Activated CD4-positive, alpha-beta T cell treated with anti-CD3 and anti-CD28 coated beads for 36 hours (primary cell): ENCODE results near the gene MAN1C1. TPM values are rescaled to one million over a fixed set of nuclear protein-coding genes. Genes with fewer than 3 reads are reported as not detected.
"Not testable (repeated sequence)": the region's sequence is repeated elsewhere in the genome, so short reads cannot be mapped to it uniquely, and the experiment has no call there.

Experiments
- ATAC-seq: fragments of 200-7000 bp; cut with Tn5 transposase; one replicate; pipeline ENCODE4 v1.10.0; 2021; ENCODE audit warnings: mild to moderate bottlenecking, moderate library complexity
- CTCF ChIA-PET: fragments of 350-600 bp; sonication (Branson Sonifier 250); formaldehyde crosslinking; loops from one replicate; lab custom pipeline; 2021; ENCODE audit warnings: antibody characterized with exemption; lab: Charles Lee
- POLR2A ChIA-PET: fragments of 350-600 bp; sonication (Branson Sonifier 250); formaldehyde crosslinking; loops from one replicate; lab custom pipeline; 2021; ENCODE audit warnings: antibody characterized with exemption, inconsistent platforms; lab: Charles Lee
- DNase-seq: peaks from one replicate; pipeline ENCODE4 v3.0.0-alpha.2; 2020
- H3K27ac Mint-ChIP-seq: one replicate; pipeline ENCODE4 v1.8.0; 2021; ENCODE audit warnings: mixed read lengths
- H3K27me3 Mint-ChIP-seq: one replicate; pipeline ENCODE4 v1.8.0; 2021; ENCODE audit warnings: mixed read lengths
- H3K36me3 Mint-ChIP-seq: one replicate; pipeline ENCODE4 v1.8.0; 2021; ENCODE audit warnings: low read depth, mixed read lengths
- H3K4me1 Mint-ChIP-seq: one replicate; pipeline ENCODE4 v1.8.0; 2021; ENCODE audit warnings: mixed read lengths
- H3K4me3 Mint-ChIP-seq: one replicate; pipeline ENCODE4 v1.8.0; 2021; ENCODE audit warnings: mild to moderate bottlenecking, moderate library complexity, mixed read lengths
- H3K9me3 Mint-ChIP-seq: one replicate; pipeline ENCODE4 v1.8.0; 2021; ENCODE audit warnings: low read depth, mixed read lengths
- intact Hi-C, 2 experiments: fragments of 100-400 bp; cut with DNase I in 1 of 2; cut with micrococcal nuclease in 1 of 2; formaldehyde crosslinking; loops; one replicate each; pipeline versions ENCODE4 v1.14.2 to v1.15.1; 2022 to 2024; cut with DNase I, micrococcal nuclease
- total RNA-seq, 2 experiments: library from RNA; stranded (reverse); gene quantifications; one replicate each; pipeline ENCODE4 v1.2.3, GENCODE V29; 2021

Gene MAN1C1
- total RNA-seq, 2 experiments from 2014 or later: 10.0 to 10.1 TPM

DNA sequence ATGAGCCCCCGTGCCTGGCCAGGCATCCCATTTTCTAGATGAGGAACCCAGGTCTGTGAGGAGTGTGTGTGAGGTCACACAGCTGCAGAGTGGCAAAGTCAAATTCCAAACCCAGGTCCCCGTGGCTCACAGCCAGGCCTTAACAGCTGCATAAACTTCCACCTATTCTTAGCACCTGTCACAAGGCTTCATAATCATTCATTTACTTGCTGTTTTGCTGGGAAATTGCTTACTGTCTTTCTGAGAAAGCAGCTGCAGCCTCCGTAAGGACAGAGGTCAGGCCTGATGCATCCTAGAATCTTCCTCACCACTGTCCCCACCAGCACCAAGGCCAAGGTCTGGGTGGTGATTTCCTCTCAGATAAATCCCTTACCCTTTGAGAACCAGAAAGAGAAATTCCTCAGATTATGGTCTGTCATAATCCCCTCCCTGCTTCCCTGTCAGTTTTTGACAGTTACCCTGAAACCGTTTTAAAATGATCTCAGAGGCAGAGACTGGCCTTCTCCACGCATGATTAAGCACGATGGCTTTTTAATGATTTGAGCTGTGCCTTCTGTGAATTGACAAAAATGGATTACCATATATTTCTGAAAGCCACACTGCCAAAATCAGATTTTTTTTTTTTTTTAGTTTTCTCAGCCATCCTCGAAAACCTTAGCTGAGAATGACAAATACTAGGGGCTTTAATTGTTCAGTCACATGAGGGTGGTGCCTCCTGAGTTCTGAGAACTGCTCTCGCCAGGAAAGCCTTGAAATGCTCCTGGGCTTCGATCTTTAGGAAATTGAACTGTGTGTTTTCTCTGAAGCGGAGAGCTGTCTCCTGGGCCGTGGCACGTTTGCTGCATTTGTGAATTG, 113.4 kb downstream of the MAN1C1 start:
- ChIA-PET POLR2A (no interaction called here), CTCF (interaction anchor here (0.6 to 1.2 kb wide), 6 partner anchors 8 to 111 kb away, joined by 3 to 5 read pairs (median 3); no protein-coding TSS in a partner anchor)
- no peak overlapping the region for H3K27ac Mint-ChIP-seq
- H3K36me3 Mint-ChIP-seq: peaks cover 2% of the 10 kb centered on the region
- no peaks in the 10 kb centered on the region for H3K27me3 Mint-ChIP-seq
- no peak overlapping the region for H3K4me3 Mint-ChIP-seq
- H3K9me3 Mint-ChIP-seq: no peaks in the 10 kb centered on the region
- H3K4me1 Mint-ChIP-seq: peaks cover 64% of the 10 kb centered on the region
- intact Hi-C loops: loop anchor here (1.0 to 2.0 kb wide), 3 partner anchors 53 to 67 kb away; no protein-coding TSS in a partner anchor
- ATAC-seq: peak; percentile 9
- DNase-seq: no peak

- CTCF ChIA-PET: no interaction called here
- no peak for DNase-seq
- Mint-ChIP-seq H3K27ac (no peak overlapping the region), H3K9me3 (no peaks in the 10 kb centered on the region), H3K27me3 (no peaks in the 10 kb centered on the region), H3K4me3 (no peak overlapping the region), H3K4me1 (peaks cover 58% of the 10 kb centered on the region), H3K36me3 (peaks cover 2% of the 10 kb centered on the region)
- no peak for ATAC-seq
- intact Hi-C loops: loop anchor here (1.0 to 2.0 kb wide), 3 partner anchors 44 to 66 kb away; no protein-coding TSS in a partner anchor
- POLR2A ChIA-PET: no interaction called here
Observed at GRCh38 chr1:25731148-25731547, 114.6 kb downstream of the MAN1C1 start.

DNA sequence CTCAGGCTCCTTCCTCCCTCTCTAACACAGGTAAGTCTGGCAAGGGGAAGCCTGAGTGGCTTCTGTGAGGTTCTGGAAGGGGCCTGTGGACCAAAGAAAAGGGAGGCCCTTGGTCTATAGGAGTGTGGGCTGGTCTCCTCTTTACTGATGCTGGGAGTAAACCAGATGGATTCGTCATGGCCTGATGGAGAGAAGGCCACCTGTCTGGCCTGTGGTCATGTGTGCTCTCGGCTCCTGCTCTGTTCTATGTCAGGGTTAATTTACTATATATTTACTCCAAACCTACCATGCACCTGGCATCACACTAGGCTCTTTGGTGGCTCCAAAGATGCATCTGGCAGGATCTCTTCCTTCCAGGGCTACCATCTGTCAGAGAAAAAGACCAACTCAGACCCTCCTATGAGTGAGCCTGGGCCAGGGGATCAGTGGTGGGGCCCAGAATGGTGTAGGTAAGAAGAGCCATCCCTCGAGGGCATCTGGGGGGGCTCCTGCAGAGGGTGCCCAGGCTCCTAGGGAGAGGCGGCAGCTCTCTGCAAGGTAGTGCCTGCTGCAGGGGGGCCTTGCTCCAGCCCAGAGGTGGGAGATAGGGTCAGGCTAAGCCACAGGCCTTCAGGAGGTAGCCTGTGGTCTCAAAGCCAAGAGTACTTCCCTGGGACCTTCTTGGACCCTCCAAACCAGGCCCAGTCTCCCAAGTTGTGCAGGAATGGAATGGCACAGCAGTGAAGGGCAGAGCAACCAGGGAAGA, 115.2 kb downstream of the MAN1C1 start:
- peaks cover 2% of the 10 kb centered on the region for H3K36me3 Mint-ChIP-seq
- ChIA-PET CTCF (interaction anchor here (0.6 kb wide), 1 partner anchor 123 kb away, joined by 3 read pairs; no protein-coding TSS in a partner anchor), POLR2A (no interaction called here)
- DNase-seq (no peak), ATAC-seq (no peak)
- H3K27me3 Mint-ChIP-seq: no peaks in the 10 kb centered on the region
- intact Hi-C loops: loop anchor here (1.0 to 2.0 kb wide), 3 partner anchors 44 to 65 kb away; no protein-coding TSS in a partner anchor
- H3K4me3 Mint-ChIP-seq: no peak overlapping the region
- no peaks in the 10 kb centered on the region for H3K9me3 Mint-ChIP-seq
- H3K27ac Mint-ChIP-seq: no peak overlapping the region
- H3K4me1 Mint-ChIP-seq: peaks cover 54% of the 10 kb centered on the region

DNA sequence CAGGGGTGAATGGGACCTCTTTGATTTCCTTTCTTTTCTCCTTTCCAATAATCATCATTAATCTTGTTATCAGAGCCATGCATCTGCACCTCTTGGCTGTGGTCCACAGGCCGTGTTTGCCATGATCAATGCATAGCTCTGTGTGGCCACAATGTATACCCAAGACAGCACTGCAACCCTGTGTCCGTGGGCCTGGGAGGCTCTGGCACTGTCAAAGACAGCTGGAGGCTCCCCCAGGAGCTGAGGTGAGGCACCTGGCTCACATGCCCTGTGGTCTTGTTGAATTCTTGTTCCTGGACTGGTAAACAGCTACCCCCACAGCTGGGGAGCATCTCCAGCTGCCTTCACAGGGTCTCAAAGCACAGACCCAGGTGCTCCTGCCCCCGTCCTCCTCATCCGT, 116.2 kb downstream of the MAN1C1 start:
- Mint-ChIP-seq H3K36me3 (peaks cover 2% of the 10 kb centered on the region), H3K27ac (no peak overlapping the region), H3K4me3 (no peak overlapping the region), H3K4me1 (peaks cover 45% of the 10 kb centered on the region), H3K27me3 (no peaks in the 10 kb centered on the region), H3K9me3 (no peaks in the 10 kb centered on the region)
- POLR2A ChIA-PET: no interaction called here
- intact Hi-C loops: no loop called here
- ATAC-seq (no peak), DNase-seq (no peak)
- CTCF ChIA-PET: interaction anchor here (1.5 kb wide), 1 partner anchor 77 kb away, joined by 3 read pairs; no protein-coding TSS in a partner anchor

DNA sequence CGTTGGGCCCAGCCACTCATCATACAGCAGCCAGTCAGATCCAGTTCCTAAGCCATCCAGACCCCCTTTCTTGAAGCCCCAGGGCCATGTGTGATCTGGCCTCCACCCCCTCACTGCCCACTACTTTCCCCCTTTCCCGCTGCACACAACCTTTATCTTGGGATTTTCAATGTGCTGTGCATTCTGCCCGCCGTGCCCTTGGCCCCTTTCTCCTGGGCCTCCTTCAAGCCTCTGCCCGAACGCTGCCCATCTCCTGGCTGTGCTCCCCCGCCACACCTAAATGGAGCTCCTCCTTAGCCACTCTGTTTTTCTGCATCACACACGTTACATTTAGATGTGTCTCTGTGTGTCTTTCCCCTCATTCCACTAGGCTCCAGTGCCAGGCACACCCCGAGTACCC, 116.7 kb downstream of the MAN1C1 start:
- intact Hi-C loops: no loop called here
- Mint-ChIP-seq H3K9me3 (no peaks in the 10 kb centered on the region), H3K27ac (no peak overlapping the region), H3K4me1 (peaks cover 41% of the 10 kb centered on the region), H3K36me3 (peaks cover 5% of the 10 kb centered on the region), H3K27me3 (no peaks in the 10 kb centered on the region), H3K4me3 (no peak overlapping the region)
- CTCF ChIA-PET: interaction anchor here (1.5 kb wide), 1 partner anchor 78 kb away, joined by 3 read pairs; no protein-coding TSS in a partner anchor
- POLR2A ChIA-PET: no interaction called here
- DNase-seq (no peak), ATAC-seq (no peak)

DNA sequence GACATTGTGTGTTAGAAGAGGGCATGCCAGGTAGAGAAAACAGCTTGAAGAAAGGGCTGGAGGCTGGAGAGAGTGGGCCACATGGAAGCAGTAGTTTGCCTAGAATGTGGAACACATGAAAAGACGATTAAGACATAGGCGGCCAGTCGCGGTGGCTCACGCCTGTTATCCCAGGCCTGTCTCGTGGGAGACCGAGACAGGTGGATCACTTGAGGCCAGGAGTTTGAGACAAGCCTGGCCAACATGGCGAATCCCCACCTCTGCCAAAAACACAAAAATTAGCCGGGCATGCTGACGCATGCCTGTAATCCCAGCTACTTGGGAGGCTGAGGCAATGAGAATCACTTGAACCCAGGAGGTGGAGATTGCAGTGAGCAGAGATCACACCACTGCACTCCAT, 118.4 kb downstream of the MAN1C1 start:
- DNase-seq, ATAC-seq, H3K9me3 Mint-ChIP-seq, intact Hi-C loops, H3K27ac Mint-ChIP-seq, POLR2A ChIA-PET, H3K4me3 Mint-ChIP-seq, H3K36me3 Mint-ChIP-seq, H3K27me3 Mint-ChIP-seq: not testable (repeated sequence)
- CTCF ChIA-PET: interaction anchor here (1.2 kb wide), 1 partner anchor 14 kb away, joined by 3 read pairs; no protein-coding TSS in a partner anchor
- peaks cover 33% of the 10 kb centered on the region for H3K4me1 Mint-ChIP-seq

- POLR2A ChIA-PET: interaction anchor here (0.6 kb wide), 1 partner anchor 84 kb away, joined by 3 read pairs; the partner anchor contains the start of gene MTFR1L
- H3K4me3 Mint-ChIP-seq: no peak overlapping the region
- no peak for ATAC-seq
Observed at GRCh38 chr1:25735956-25736529, 119.5 kb downstream of the MAN1C1 start.

DNA sequence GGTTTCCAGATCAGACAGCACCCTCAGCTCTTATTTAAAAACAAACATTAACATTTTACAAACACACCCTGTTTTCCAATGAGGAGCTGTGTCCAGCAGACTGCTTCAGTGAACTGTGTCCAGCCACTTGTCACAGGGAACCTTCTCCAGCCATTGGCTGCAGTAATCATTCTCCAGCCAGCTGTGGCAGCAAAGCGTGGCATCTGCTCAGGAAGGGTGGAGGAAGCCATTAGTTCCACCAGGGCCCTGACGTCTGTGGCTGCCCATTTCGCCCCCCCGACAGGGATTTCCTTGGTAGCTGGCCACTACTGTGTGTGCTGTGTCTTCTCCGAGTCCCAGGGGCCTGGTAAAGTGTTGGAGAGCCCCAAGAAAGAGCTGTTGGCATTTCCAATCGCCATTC, 120.5 kb downstream of the MAN1C1 start:
- Mint-ChIP-seq H3K27me3 (no peaks in the 10 kb centered on the region), H3K4me1 (peaks cover 29% of the 10 kb centered on the region), H3K4me3 (no peak overlapping the region), H3K9me3 (no peaks in the 10 kb centered on the region), H3K36me3 (peaks cover 4% of the 10 kb centered on the region), H3K27ac (no peak overlapping the region)
- ChIA-PET CTCF (interaction anchor here (0.7 to 1.5 kb wide), 3 partner anchors 40 to 434 kb away, joined by 3 to 5 read pairs (median 3); no protein-coding TSS in a partner anchor), POLR2A (no interaction called here)
- ATAC-seq (no peak), DNase-seq (no peak)
- intact Hi-C loops: no loop called here

More at GRCh38 chr1:25735956-25736529, 119.5 kb downstream of the MAN1C1 start:
- Mint-ChIP-seq H3K9me3 (no peaks in the 10 kb centered on the region), H3K27ac (no peak overlapping the region), H3K36me3 (peaks cover 4% of the 10 kb centered on the region), H3K4me1 (peaks cover 28% of the 10 kb centered on the region), H3K27me3 (no peaks in the 10 kb centered on the region)
- intact Hi-C loops: no loop called here
- CTCF ChIA-PET: interaction anchor here (0.9 to 1.5 kb wide), 2 partner anchors 38 to 62 kb away, joined by 3 to 5 read pairs; no protein-coding TSS in a partner anchor
- DNase-seq: no peak

DNA sequence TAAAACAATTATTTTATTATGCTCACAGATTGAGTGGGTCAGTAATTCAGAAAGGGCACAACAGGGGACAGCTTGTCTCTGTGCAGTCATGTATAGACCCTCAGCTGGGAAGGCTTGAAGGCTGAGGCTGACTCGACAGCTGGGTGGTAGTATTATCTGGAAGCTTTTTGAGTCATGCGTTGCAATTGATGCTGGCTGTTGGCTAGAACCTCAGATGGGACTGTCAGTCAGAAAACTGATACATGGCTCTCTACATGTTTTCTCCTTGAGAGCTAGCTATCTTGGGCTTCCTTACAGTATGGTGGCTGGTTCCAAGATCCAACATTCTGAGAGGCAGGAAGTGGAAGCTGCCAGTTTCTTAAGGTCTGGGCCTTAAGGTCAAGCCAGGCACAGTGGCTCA, 121.9 kb downstream of the MAN1C1 start:
- intact Hi-C loops: no loop called here
- Mint-ChIP-seq H3K9me3 (no peaks in the 10 kb centered on the region), H3K4me3 (no peak overlapping the region), H3K36me3 (peaks cover 4% of the 10 kb centered on the region), H3K27me3 (no peaks in the 10 kb centered on the region), H3K4me1 (peaks cover 24% of the 10 kb centered on the region), H3K27ac (no peak overlapping the region)
- no peak for DNase-seq
- POLR2A ChIA-PET: interaction anchor here (0.5 kb wide), 1 partner anchor 63 kb away, joined by 3 read pairs; no protein-coding TSS in a partner anchor
- CTCF ChIA-PET: interaction anchor here (1.0 to 1.4 kb wide), 3 partner anchors 8 to 220 kb away, joined by 3 read pairs; no protein-coding TSS in a partner anchor
- no peak for ATAC-seq

- ATAC-seq: no peak
- Mint-ChIP-seq H3K27me3 (no peaks in the 10 kb centered on the region), H3K4me1 (peaks cover 25% of the 10 kb centered on the region), H3K36me3 (peaks cover 4% of the 10 kb centered on the region), H3K9me3 (no peaks in the 10 kb centered on the region), H3K27ac (no peak overlapping the region), H3K4me3 (no peak overlapping the region)
- ChIA-PET POLR2A (interaction anchor here (0.5 kb wide), 1 partner anchor 287 kb away, joined by 4 read pairs; no protein-coding TSS in a partner anchor), CTCF (interaction anchor here (0.6 to 1.4 kb wide), 3 partner anchors 21 to 221 kb away, joined by 3 read pairs; no protein-coding TSS in a partner anchor)
- intact Hi-C loops: no loop called here
- DNase-seq: no peak
Observed at GRCh38 chr1:25739341-25739740, 122.8 kb downstream of the MAN1C1 start.
